ENCODE measurements around the gene MOSPD2. TPM values are rescaled to one million over a fixed set of nuclear protein-coding genes. Genes with fewer than 3 reads are reported as not detected.

Gene MOSPD2
- total and polyA plus RNA-seq, 2 donors (not counting 3 experiments of a cell fraction or from before 2014, with no cell fraction given) = 4.9 to 14.9 TPM

DNA sequence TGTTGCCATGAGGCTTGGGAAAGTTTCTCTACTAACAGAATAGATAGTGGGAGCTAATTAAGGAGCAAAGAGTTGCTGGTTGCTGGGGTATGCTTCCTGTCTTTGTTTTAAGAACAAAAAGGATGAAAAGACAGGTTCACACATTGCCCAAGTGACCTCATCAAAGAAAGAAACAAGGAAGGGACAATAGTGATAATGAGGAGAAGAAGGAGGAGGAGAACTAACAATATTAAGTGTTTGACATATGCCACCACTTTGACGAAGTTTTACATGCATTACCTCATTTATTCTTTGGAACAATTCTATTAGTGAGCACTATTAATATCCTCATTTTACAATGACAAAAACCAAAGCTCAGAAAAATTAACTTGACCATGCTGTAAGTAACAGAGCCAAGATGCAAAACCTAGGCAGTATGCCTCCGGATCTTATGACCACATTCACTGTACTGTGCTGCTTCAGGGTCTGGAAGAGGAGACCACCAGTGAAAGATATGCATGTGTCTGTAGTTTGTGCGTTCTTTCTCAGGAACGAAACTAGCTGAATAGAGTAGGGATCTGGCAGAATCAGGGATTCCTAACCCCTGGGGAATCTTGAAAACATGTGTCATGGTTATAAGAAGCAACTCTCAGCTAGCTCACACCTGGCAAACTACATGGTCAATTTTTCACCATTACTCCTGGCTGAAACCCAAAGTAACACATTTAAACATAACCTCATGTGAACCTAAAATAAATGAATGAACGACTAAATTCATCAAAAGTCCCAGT, 83.8 kb downstream of the MOSPD2 start:
- no peaks in the 10 kb centered on the region for H3K79me2 ChIP-seq (ENCODE audit: control insufficient read depth, insufficient read depth, low read length)
- intact Hi-C loops (cut with micrococcal nuclease) (no loop called here), dilution Hi-C loops (cut with MboI; ENCODE audit: extremely low pct_ligation_motif_present, low sequenced_read_pairs) (no loop called here)
- CTCF ChIA-PET = no interaction called here
- H3K9me1 ChIP-seq (replicated peaks; ENCODE audit: control insufficient read depth, extremely low read depth, insufficient read depth, low read length) = no peaks in the 10 kb centered on the region
- H3K9me3 ChIP-seq (replicated peaks; ENCODE audit: control insufficient read depth, insufficient read depth, low read length) = no peaks in the 10 kb centered on the region
- TF ChIP-seq MYC (IDR thresholded peaks at IDR 0.05; ENCODE audit: low read depth, low read length) (no peak), EZH2 (IDR thresholded peaks at IDR 0.05; ENCODE audit: borderline replicate concordance, low read depth, low read length, severe bottlenecking) (no peak), FOS (IDR thresholded peaks at IDR 0.05; ENCODE audit: borderline replicate concordance, insufficient read depth, low read length) (no peak)
- TF ChIP-seq, protein P1, sequence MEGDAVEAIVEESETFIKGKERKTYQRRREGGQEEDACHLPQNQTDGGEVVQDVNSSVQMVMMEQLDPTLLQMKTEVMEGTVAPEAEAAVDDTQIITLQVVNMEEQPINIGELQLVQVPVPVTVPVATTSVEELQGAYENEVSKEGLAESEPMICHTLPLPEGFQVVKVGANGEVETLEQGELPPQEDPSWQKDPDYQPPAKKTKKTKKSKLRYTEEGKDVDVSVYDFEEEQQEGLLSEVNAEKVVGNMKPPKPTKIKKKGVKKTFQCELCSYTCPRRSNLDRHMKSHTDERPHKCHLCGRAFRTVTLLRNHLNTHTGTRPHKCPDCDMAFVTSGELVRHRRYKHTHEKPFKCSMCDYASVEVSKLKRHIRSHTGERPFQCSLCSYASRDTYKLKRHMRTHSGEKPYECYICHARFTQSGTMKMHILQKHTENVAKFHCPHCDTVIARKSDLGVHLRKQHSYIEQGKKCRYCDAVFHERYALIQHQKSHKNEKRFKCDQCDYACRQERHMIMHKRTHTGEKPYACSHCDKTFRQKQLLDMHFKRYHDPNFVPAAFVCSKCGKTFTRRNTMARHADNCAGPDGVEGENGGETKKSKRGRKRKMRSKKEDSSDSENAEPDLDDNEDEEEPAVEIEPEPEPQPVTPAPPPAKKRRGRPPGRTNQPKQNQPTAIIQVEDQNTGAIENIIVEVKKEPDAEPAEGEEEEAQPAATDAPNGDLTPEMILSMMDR (IDR thresholded peaks at IDR 0.05; ENCODE audit: extremely low read depth in 1 of 2, insufficient read depth in 1 of 2, low read depth in 1 of 2, low read length in 2 of 2) = no peak
- H3K4me3 ChIP-seq (replicated peaks in 1 of 3; ENCODE audit: insufficient read depth in 1 of 3, low read depth in 1 of 3, low read length in 3 of 3) = no peak overlapping the region
- BruUV-seq (replicated peaks) = no TSS peak
- H3K27me3 ChIP-seq (ENCODE audit: control insufficient read depth in 2 of 2, insufficient read depth in 2 of 2, low read length in 2 of 2) = no peaks in the 10 kb centered on the region
- no peaks in the 10 kb centered on the region for H3K36me3 ChIP-seq (ENCODE audit: control insufficient read depth in 2 of 2, extremely low read depth in 1 of 2, insufficient read depth in 2 of 2, low read length in 2 of 2)
- H3K4me1 ChIP-seq (ENCODE audit: control insufficient read depth, extremely low read depth, insufficient read depth, low read length) = no peaks in the 10 kb centered on the region
- no peak for FAIRE-seq
- no peak overlapping the region for H3K4me2 ChIP-seq (ENCODE audit: insufficient read depth, low read length)
- H3K27ac ChIP-seq (ENCODE audit: insufficient read depth, low read depth, low read length) = no peak overlapping the region
- POLR2A ChIA-PET = no interaction called here
- DNase-seq (ENCODE audit: low read depth, low spot score) = peak; percentile 2
- no peak overlapping the region for H3K9ac ChIP-seq (replicated peaks; ENCODE audit: extremely low read depth, insufficient read depth, low read length)
- H2AFZ ChIP-seq (ENCODE audit: low read depth, low read length) = no peak overlapping the region
- no peaks in the 10 kb centered on the region for H4K20me1 ChIP-seq (replicated peaks; ENCODE audit: control insufficient read depth, extremely low read depth, insufficient read depth, low read length)

Measured in endothelial cell of umbilical vein (primary cell).